HUDEP-2 (cell line): ENCODE results near the gene WWTR1.

Experiments used
- DNase-seq, 76 experiments: peaks; one replicate each; lab custom pipeline; 2025; ENCODE audit not compliant: unreplicated experiment in 76 of 76; lab: John Stamatoyannopoulos, UW

WWTR1 gene

DNA sequence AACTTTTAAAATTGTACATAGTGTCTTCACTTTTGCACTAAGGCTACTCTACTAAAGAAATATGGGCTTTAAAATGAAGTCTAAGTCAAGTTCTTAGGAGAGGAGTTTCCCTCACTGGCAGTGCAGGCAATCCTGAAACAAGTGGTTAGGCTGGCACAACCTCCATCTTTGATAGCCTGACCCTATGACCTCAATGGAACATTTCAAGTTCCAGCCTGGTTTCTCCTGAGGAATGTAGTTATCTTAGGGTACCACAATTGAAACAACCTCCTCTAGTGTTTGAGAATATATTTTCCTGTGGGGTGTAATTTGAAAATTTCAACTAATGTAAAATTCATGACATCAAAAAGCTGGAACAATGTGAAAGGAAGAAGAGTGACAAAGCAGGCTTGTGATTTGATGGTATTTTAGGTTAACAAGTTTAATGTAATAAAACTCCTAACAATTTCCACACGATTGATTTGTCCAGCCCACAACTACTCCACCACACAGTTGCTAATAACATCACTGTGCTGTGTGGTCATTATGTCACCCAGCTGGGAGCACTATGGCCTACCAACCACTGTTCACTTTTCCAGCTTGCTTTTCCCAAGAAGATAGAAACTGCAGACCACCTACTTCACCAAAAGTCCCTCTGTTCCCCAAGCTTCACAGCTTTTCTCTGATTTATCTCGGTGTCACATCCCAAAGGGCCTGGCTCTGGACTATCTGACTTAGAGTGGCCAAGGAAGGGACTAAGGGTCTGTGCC, 1.8 kb downstream of the WWTR1 start:
- no peak for DNase-seq

DNA sequence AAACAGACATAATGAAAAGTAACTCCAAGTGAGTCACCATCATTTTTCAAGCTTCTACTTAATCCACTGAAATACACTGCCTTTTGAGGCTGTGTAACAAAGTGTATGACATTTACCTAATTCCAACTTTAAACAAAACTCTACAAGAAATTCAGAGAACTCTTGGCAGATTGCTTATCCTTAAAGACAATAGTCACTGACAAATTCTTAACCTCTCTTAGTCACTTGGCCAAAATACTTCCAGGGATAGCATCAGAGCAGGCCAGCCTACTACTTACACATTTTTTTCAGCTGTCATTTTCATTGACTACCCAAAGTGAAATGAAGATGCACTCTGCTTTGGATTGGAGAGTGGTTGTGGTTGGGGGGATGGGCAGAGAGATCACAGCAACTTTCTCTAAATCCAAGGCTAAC, 3.6 kb downstream of the WWTR1 start:
- DNase-seq = peak in 1 of 76 experiments; percentile 1

DNA sequence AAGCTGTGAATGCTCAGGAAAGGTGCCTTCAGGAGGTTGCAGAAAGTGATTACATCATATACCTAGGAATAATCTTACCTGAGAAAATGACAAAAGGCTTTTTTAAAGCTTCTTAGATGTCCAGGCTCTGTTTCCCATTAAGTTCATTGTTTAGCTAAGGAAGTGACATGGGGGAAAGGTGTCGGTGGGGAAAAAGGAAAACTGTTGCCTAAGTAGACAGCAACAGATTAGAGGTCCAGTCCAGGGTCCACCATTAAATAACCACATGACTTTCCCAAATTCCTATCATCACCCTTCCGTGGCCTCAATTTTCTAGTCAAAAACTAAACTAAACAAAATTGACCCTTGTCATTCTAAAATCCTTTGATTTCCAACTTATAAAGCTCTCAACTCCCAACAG, 4.3 kb downstream of the WWTR1 start:
- DNase-seq = no peak

DNA sequence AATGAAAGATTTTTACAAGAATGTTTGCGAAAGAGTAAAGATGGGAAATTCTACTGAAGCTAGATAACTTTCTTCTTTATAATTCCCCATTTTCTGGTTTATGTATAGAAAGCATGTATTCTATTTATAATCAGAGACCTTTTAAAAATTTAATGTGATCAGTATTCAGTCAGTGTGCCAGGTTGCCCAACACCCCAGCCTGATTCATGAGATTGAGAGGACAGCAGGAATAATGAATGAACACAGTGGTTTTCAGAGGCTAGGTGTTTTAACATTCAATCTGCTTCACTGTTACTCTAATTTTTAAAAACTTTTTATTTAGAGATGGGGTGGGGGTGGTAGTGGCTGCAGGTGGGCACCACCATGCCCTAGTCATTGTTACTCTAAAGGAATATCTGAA, 4.7 kb downstream of the WWTR1 start:
- DNase-seq = no peak

DNA sequence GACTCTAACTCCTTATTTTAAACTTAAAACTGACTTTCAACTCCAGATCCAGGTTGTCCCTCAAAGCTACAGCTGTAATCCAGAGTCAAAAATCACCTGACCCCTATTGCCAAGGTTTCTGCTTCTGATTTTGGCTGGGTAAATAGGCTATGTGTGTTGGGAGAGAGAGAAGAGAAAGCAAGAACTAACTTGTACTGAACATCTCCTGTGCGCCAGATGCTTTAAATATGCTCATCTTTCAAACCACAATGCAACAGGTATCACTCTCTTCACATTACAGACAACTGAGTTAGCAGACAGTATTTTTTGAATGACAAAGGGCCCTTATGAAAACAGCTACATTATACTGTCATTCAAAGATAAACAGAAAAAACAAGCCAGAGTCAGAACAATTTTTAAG, 7.0 kb downstream of the WWTR1 start:
- DNase-seq = no peak

DNA sequence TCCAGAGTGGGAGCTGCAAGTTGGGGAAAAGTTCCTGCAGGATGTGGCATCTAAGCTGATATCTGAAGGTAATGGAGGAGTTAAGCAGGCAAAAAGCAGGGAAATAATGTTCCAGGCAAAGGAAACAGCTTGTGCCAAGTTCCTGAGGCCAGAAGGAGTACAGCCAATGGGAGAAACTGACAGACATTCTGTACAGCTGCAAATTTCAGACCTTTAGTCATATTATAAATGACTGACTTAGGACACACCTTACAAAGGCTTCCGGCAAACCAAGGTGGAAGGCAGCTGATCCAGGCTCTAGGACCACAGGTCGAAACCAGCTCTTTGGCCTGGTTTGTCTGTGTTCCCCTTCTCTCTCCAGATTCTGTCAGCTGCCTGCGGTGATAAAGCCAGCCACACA, 9.3 kb downstream of the WWTR1 start:
- DNase-seq = no peak

DNA sequence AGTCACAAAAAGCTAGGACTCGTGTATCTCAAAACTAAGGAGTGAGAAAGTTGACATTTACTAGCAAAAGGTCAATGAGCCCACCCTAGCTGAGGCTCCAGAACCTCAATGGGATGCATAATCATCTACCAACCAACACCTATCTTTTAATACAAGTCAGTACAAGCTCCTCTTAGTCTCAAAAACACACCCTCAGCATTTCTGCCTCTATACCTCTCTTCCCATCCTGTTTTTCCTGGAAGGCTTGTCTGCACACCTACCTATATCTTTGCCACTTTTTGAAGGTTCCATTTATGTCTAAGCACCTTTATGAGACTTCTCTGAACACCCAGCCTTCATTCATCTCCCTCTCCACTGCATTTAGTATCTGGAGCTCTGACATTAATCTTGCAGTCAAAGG, 10.0 kb downstream of the WWTR1 start:
- DNase-seq = no peak

DNA sequence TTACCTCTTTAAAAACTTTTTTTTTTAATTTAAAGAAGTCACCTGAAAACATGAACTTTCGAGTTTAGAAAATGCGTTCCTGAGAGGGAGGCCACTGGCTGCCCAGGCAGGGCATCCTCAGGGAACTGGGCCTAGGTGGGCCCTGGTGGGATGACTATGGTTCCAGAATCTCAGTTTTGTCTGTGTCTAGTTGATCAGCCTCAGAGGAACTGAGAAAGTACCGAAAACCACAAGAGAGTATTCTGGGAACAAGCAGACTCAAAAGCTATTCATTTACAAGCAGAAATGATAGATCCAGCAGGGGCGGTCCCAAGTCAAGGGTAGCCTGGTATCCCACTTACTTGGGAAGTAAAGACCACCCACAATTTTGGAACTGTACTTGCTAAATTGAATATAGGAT, 10.5 kb downstream of the WWTR1 start:
- DNase-seq = no peak

DNA sequence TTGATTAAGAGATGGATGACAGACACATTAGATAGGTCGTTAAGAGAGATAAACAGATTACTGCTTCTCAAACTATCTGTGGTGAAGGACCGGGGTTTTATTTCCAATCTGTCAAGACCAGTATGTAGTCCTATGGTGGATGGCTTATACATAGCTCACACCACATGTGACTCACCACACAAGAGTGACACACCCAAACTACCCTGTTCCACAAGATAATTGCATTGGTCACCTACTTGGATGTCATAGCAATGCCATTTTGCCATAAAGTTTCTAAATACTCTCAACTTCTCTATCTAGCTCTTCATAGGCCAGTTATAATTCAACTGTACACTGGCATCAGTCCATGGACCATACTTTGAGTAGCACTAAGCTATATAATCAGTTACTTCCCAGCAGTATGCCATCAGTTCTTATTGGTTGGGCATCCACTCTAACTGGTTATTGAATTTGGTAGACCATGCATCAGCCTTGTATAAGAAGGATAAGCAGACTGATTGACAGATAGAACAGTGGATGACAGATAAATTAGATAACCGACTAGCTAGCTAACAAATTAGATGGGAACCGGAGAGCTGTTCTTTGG, 11.6 kb downstream of the WWTR1 start:
- DNase-seq = peak in 58 of 76 experiments; percentile 1 to 88 (median 54)

DNA sequence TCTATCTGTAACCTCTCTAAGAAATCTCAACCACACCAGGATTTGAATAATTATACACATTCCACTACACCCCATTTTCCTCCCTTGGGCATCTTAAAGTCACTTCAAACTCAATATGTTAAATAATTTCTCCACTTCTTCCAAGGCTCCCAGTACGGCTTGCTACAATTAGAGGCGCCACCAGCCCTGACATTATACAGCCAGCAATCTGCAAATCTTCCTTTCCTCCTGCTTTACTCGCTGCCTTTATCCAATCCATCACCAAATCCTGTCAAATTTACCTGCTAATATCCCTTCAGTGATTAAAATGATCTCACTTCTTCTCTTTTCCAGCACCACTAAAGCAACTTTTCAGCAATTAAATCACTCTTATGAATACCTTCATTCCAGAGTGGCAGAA, 13.9 kb downstream of the WWTR1 start:
- DNase-seq = no peak

DNA sequence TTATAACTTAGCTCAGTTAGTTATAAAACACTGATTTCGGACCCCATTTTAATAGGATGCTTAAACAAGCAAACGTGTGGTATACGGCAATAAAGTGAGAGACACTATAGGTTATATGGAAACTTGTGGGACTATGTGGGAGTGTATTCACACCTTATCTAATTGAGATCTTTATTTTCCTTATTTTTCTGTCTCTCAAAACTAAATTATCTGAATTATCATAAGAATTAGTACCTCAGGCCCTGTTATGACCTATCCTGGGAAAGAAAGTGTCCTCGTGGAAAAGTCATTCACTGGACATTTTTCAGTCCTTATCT, 14.4 kb downstream of the WWTR1 start:
- no peak for DNase-seq

DNA sequence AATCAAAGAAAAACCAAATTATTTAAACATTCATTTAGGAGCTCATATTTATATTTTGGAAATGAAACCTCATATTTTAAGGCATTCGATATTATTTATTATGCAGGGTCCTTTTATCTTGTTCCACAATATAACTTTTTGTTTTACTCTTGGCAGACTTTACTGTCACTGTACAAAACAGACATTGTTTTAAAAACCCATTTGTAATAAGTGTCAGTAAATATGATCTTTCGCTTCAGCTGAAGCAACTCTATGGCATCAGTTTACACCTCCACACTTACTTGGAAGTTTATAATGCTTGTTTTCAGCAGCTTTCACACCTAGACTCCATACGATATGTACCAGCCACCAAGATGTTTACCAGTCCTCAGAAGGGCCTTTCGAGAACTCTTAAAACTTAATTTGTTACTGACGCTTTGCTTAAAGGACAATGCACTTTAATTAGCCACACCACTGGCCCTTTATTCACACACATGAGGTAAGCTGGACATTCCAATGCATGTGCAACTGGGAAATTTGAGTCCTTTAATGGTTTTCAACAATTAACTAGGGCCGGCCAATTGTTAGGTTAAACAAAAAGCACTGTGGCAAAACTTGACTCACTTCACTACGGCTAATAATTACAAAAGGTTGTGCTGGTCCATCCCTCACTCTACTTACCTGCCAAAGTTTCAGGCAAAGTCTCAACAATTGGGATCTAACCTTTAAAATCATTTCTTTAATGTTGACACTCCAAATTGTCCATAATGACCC, 16.7 kb downstream of the WWTR1 start:
- no peak for DNase-seq

DNA sequence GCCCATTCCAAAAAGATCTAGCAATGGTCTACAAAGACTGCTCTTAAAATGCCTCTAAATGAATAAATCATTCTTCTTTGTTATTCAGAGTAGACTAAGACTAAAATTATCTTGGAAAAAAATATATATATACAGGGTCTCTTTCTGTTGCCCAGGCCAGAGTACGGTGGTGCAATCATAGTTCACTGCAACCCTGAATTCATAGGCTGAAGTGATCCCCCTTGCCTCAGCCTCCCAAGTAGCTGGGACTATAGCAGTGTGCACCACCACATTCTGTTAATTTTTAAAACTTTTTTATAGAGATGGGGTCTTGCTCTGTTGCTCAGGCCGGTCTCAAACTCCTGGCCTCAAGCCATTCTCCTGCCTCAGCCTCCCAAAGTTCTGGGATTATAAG, 18.7 kb downstream of the WWTR1 start:
- DNase-seq = no peak

DNA sequence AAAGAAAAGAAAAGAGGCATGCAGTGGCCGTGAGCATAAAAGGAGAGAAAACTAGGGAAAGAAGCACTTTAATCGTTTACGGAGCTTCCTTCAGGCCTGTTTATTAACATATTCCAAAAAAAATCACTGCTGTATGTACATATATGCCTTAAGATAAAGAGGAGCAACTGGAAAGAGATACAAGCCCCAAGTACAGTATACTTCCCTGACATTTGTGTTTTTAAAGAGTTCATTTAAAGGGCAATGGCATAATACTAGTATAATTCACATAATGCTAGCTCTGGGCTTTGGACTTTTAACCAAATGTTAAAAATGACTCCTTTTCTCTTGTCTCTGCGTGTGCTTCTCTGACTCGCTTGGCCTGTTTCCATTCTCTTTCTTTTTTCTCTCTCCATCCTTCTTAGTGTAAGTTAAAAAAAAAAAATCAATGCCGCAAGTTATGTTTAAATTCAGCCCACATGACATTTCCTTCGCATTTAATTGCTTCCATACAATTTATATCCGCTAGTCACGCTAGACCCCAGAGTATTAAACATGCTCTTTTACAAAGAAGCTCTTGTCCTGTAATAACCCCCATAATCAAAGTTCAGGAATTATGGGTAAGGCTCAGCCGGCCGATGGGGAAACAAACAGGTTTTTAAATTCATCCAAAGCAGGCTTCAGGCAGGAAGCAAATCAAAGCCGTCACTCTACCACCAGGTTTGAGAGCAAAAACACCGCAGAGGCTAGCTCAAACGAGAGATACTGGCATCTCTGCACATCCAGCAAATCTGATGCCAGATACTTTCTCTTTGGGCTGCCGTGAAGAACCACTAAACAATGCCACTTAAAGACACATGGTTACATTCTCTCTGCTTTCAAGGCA, 19.4 kb downstream of the WWTR1 start:
- no peak for DNase-seq

DNA sequence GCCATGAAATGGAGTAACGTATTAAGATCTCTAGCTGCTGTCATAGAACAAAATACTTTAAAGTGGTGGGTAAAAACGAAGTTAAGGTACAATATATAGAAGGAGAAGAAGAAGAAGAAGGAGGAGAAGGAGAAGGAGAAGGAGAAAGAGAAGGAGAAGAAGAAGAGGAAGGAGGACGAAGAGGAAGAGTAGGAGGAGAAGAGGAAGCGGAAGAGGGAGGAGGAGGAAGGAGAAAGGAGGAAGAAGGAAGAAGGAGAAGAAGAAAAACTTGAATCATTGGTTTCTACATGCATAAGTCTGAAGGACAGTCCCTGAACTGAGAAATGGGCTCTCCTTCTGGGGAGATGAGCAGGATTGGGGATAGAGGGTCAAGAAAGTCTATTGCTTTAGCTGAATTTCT, 22.4 kb downstream of the WWTR1 start:
- no peak for DNase-seq

DNA sequence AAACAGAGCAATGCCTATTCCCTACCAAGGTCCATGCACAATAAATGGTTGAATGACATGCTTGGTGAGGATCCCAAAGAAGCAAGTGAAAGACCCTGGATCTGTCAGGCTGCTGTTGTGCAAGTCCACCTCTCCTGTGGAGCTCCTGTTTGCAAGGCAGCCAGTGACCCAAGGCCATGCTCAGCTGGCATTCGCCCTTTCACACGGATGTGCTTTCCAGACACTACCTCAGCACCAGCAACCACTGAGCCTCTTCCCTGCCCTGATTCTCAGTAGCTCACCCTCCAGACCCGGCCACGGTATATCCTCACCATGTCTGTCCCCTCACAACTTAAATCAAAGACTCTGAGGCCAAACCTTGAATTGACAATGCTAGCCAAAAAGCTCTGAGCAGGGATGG, 23.3 kb downstream of the WWTR1 start:
- no peak for DNase-seq

DNA sequence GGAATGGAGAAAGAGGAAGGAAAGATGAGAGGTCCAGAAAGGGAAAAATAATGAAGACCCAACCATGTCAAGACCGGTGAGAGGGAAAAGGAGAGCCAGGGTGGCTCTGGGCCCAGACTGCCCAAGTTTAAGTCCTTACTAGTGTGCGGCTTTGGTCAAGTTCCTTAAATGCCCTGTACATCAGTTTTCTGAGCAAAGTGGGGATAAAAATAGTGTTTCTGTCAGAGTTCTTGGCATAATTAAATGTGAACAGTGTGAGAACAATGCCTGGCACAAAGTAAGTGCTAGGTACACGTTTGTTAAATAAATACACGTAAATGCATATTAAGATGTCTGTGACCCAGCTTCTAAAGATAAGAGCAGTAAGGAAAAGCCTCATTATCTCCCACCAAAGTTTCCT, 23.8 kb downstream of the WWTR1 start:
- no peak for DNase-seq

DNA sequence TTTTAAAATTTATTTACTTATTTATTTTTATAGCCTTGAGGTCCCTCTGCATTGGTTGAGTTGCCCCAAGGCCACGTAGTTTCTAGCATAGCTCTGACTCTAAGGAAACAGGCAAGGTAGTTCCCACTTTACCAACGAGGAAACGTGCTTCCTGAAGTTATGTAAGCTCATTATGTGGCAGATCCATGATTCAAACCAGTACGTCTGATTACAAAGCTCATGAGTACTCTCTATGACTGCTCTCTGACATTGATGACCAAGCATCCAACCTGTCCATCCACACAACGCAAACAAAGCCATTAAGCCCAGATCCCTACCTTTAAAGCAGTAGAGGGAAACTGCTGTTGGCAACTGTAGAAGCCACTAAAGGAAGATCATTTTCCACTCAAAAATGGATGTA, 25.6 kb downstream of the WWTR1 start:
- DNase-seq = no peak

DNA sequence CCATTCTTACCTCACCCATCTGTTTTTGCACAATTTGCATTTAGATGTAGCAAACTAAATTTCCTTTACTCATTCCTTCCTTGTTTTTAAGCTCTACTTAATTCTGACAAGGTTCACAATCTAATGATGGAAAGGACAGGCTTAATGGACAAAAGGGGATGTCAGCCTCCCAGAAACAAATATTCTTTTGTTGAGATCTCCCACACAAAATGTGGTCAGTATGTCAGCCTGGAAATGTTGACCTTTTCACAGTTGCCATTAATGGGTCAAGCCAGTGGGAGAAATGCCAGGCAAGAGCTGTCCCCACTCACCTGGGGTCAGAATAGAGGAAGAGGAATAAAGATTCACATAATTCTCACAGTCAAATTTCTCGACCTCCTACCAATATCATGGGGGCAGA, 27.0 kb downstream of the WWTR1 start:
- DNase-seq = no peak

DNA sequence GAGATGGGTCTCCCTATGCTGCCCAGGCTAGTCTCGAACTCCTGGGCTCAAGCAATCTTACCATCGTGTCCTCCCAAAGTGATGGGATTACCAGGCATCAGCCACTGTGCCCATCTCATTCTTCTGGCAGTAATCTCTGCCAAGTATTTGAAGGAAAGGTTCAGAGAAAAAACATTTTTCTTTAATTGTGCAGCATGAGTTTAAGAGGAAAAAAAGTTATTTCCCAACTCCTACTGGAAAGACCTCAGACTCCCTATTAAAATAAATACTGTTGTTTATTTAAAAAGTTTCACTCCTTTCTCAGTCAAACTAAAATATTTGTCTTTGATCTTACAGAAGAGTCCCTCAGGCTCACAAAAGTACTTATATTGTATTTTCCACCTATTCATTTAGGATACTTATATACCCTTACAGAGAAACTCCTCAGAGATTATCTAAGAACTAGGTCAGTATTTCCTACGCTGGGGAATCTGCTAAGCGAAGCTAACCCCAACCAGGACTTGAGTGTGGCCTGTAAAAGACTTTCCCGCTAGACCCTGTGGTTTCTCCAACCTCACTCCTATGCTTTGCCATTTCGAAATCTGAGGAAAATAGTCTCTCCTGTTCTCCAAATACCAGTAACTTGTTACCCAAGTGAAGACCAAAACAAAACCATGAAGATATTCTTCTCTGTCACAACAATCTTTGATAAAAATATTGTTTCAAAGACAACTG, 28.7 kb downstream of the WWTR1 start:
- no peak for DNase-seq

DNA sequence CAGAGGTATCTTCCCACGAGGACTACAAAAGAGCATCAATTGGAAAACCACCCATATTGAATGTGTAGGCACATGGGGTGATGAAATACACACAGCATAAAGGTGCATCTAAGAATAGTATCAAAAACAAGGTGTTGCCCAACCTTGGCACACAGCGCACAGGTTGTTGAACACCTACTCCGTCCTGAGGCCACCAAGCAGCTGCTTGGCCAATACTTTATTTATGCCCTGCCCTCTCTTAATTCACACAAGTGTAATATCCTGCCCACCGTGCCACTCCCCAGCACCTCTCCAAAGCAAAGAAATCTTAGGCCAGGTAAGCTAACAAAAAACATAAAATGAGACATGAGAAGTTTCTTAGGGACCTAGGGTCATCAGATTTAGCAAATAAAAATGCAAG, 31.2 kb downstream of the WWTR1 start:
- no peak for DNase-seq
